Measurements from ENCODE around the gene RAB34. TPM values are rescaled to one million over a fixed set of nuclear protein-coding genes. Genes with fewer than 3 reads are reported as not detected.
A peak's percentile ranks its signal among the peaks of the same experiment; 100 is the strongest.

RAB34 gene
- total RNA-seq, 1 donor from 2014 or later = 68.7 TPM

GRCh38 chr17:28728364-28729200 lies 10.9 kb upstream of the RAB34 start, which contains the start of gene NEK8:
Gene NEK8, plus strand, starts transcription at chr17:28728788. Its CDS starts 26 bp downstream, at chr17:28728814.
- FAIRE-seq (no peak), DNase-seq (ENCODE audit: low read depth) (peak; percentile 96)
- H3K36me3 ChIP-seq (ENCODE audit: control insufficient read depth, insufficient read depth, low read length) = peaks cover 7% of the 10 kb centered on the region
- H3K27me3 ChIP-seq (ENCODE audit: control insufficient read depth, insufficient read depth, low read length) = no peaks in the 10 kb centered on the region
- TF ChIP-seq CTCF (IDR thresholded peaks at IDR 0.05; ENCODE audit: insufficient read depth, low read length, severe bottlenecking) = no peak
- H3K4me3 ChIP-seq (ENCODE audit: low read depth, low read length) = peak within 1 kb of the TSS; percentile 79

GRCh38 chr17:28726627-28727491 lies 9.2 kb upstream of the RAB34 start:
- DNase-seq (ENCODE audit: low read depth) (peak; percentile 87), FAIRE-seq (no peak)
- no peaks in the 10 kb centered on the region for H3K27me3 ChIP-seq (ENCODE audit: control insufficient read depth, insufficient read depth, low read length)
- H3K36me3 ChIP-seq (ENCODE audit: control insufficient read depth, insufficient read depth, low read length) = peaks cover 18% of the 10 kb centered on the region
- H3K4me3 ChIP-seq (ENCODE audit: low read depth, low read length) = peak overlapping the region; percentile 72
- TF ChIP-seq CTCF (IDR thresholded peaks at IDR 0.05; ENCODE audit: insufficient read depth, low read length, severe bottlenecking) = peak; percentile 98

GRCh38 chr17:28726226-28726626 lies 8.6 kb upstream of the RAB34 start, which contains the start of gene TLCD1:
Gene TLCD1, minus strand, starts transcription at chr17:28726233. Its CDS starts 136 bp downstream, at chr17:28726097.
- Histone ChIP-seq H3K27me3 (ENCODE audit: control insufficient read depth, insufficient read depth, low read length) (no peaks in the 10 kb centered on the region), H3K36me3 (ENCODE audit: control insufficient read depth, insufficient read depth, low read length) (peaks cover 21% of the 10 kb centered on the region), H3K4me3 (ENCODE audit: low read depth, low read length) (peak within 1 kb of the TSS; percentile 72)
- TF ChIP-seq CTCF (IDR thresholded peaks at IDR 0.05; ENCODE audit: insufficient read depth, low read length, severe bottlenecking) = no peak
- DNase-seq (ENCODE audit: low read depth) (no peak), FAIRE-seq (no peak)

GRCh38 chr17:28725660-28726225 lies 8.1 kb upstream of the RAB34 start:
- H3K36me3 ChIP-seq (ENCODE audit: control insufficient read depth, insufficient read depth, low read length) = peaks cover 23% of the 10 kb centered on the region
- peak; percentile 63 for DNase-seq (ENCODE audit: low read depth)
- no peak for FAIRE-seq
- peak overlapping the region; percentile 72 for H3K4me3 ChIP-seq (ENCODE audit: low read depth, low read length)
- no peaks in the 10 kb centered on the region for H3K27me3 ChIP-seq (ENCODE audit: control insufficient read depth, insufficient read depth, low read length)
- no peak for TF ChIP-seq CTCF (IDR thresholded peaks at IDR 0.05; ENCODE audit: insufficient read depth, low read length, severe bottlenecking)

- DNase-seq (ENCODE audit: low read depth) (peak; percentile 54), FAIRE-seq (no peak)
- Histone ChIP-seq H3K36me3 (ENCODE audit: control insufficient read depth, insufficient read depth, low read length) (peaks cover 23% of the 10 kb centered on the region), H3K27me3 (ENCODE audit: control insufficient read depth, insufficient read depth, low read length) (no peaks in the 10 kb centered on the region), H3K4me3 (ENCODE audit: low read depth, low read length) (peak overlapping the region; percentile 72)
- peak; percentile 8 for TF ChIP-seq CTCF (IDR thresholded peaks at IDR 0.05; ENCODE audit: insufficient read depth, low read length, severe bottlenecking)
These were observed 7.5 kb upstream of the RAB34 start for GRCh38 chr17:28725166-28725659.
